Measurements from ENCODE around the gene HLA-DQB2.
"Not testable (repeated sequence)": the region's sequence is repeated elsewhere in the genome, so short reads cannot be mapped to it uniquely, and the experiment has no call there.

HLA-DQB2 gene

GRCh38 chr6:32790306-32790705 lies 27.0 kb upstream of the HLA-DQB2 start:
- TF ChIP-seq ZNF565 (CRISPR knock-in tag; conservative IDR thresholded peaks at IDR 0.05; ENCODE audit: low read depth) (no peak), ZC3H10 (CRISPR knock-in tag; IDR thresholded peaks at IDR 0.05) (no peak), BACH2 (CRISPR knock-in tag; IDR thresholded peaks at IDR 0.05; ENCODE audit: borderline replicate concordance) (no peak), CSRNP3 (CRISPR knock-in tag; IDR thresholded peaks at IDR 0.05) (no peak), TOX (CRISPR knock-in tag; IDR thresholded peaks at IDR 0.05; ENCODE audit: borderline replicate concordance) (no peak)
- no peak for ATAC-seq

GRCh38 chr6:32785781-32786533 lies 22.6 kb upstream of the HLA-DQB2 start:
- TF ChIP-seq CREB5 (CRISPR knock-in tag; IDR thresholded peaks at IDR 0.05; ENCODE audit: low read depth) (no peak), ZFP30 (CRISPR knock-in tag; IDR thresholded peaks at IDR 0.05) (no peak), ZNF8 (CRISPR knock-in tag; IDR thresholded peaks at IDR 0.05) (no peak), CSDC2 (CRISPR knock-in tag; IDR thresholded peaks at IDR 0.05) (no peak)
- ATAC-seq: peak; percentile 96

- ATAC-seq: not testable (repeated sequence)
Observed at GRCh38 chr6:32782923-32783322, 19.6 kb upstream of the HLA-DQB2 start.

- ATAC-seq: no peak
- no peak for TF ChIP-seq ZNF565 (CRISPR knock-in tag; conservative IDR thresholded peaks at IDR 0.05; ENCODE audit: low read depth)
- TF ChIP-seq ZC3H10 (CRISPR knock-in tag; IDR thresholded peaks at IDR 0.05): no peak
- no peak for TF ChIP-seq OSR1 (CRISPR knock-in tag; IDR thresholded peaks at IDR 0.05)
- no peak for TF ChIP-seq RARB (CRISPR knock-in tag; IDR thresholded peaks at IDR 0.05)
- no peak for TF ChIP-seq SNAI2 (CRISPR knock-in tag; IDR thresholded peaks at IDR 0.05)
- TF ChIP-seq CSDC2 (CRISPR knock-in tag; IDR thresholded peaks at IDR 0.05): no peak
- no peak for TF ChIP-seq CSRNP3 (CRISPR knock-in tag; IDR thresholded peaks at IDR 0.05)
- TF ChIP-seq ZFP3 (CRISPR knock-in tag; IDR thresholded peaks at IDR 0.05): no peak
- TF ChIP-seq TCF4 (CRISPR knock-in tag; IDR thresholded peaks at IDR 0.05; ENCODE audit: borderline replicate concordance): no peak
- no peak for TF ChIP-seq PATZ1 (CRISPR knock-in tag; IDR thresholded peaks at IDR 0.05; ENCODE audit: borderline replicate concordance)
- TF ChIP-seq GLIS3 (CRISPR knock-in tag; IDR thresholded peaks at IDR 0.05): no peak
- no peak for TF ChIP-seq ZFP30 (CRISPR knock-in tag; IDR thresholded peaks at IDR 0.05)
- no peak for TF ChIP-seq ZNF8 (CRISPR knock-in tag; IDR thresholded peaks at IDR 0.05)
Observed at GRCh38 chr6:32779036-32779435, 15.7 kb upstream of the HLA-DQB2 start.

GRCh38 chr6:32775071-32775470 lies 11.7 kb upstream of the HLA-DQB2 start:
- no peak for ATAC-seq
- TF ChIP-seq ZNF70 (CRISPR knock-in tag; IDR thresholded peaks at IDR 0.05) (no peak), RARB (CRISPR knock-in tag; IDR thresholded peaks at IDR 0.05) (no peak)

- TF ChIP-seq ZFP3 (CRISPR knock-in tag; IDR thresholded peaks at IDR 0.05): no peak
- no peak for ATAC-seq
Observed at GRCh38 chr6:32774426-32774825, 11.1 kb upstream of the HLA-DQB2 start.

Data from SK-N-SH treated with all-trans-retinoic acid at 6 μM for 48 hours (cell line).